GM19463 (cell line): ENCODE results near the gene SRRM4.

Source experiments
- ATAC-seq: cut with Tn5 transposase; IDR thresholded peaks from one replicate; pipeline ENCODE4 v1.9.1; 2021; ENCODE audit warnings: mild to moderate bottlenecking, moderate library complexity; ENCODE audit not compliant: unreplicated experiment

Gene SRRM4, protein sequence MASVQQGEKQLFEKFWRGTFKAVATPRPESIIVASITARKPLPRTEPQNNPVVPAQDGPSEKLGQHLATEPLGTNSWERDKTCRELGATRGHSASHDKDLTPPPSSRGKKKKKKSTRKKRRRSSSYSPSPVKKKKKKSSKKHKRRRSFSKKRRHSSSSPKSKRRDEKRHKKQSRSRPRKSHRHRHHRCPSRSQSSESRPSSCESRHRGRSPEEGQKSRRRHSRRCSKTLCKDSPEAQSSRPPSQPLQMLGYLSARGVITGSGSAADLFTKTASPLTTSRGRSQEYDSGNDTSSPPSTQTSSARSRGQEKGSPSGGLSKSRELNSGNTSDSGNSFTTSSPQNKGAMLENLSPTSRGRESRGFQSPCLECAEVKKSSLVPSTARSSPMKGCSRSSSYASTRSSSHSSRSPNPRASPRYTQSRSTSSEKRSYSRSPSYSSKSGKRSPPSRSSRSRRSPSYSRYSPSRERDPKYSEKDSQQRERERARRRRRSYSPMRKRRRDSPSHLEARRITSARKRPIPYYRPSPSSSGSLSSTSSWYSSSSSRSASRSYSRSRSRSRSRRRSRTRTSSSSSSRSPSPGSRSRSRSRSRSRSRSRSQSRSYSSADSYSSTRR

DNA sequence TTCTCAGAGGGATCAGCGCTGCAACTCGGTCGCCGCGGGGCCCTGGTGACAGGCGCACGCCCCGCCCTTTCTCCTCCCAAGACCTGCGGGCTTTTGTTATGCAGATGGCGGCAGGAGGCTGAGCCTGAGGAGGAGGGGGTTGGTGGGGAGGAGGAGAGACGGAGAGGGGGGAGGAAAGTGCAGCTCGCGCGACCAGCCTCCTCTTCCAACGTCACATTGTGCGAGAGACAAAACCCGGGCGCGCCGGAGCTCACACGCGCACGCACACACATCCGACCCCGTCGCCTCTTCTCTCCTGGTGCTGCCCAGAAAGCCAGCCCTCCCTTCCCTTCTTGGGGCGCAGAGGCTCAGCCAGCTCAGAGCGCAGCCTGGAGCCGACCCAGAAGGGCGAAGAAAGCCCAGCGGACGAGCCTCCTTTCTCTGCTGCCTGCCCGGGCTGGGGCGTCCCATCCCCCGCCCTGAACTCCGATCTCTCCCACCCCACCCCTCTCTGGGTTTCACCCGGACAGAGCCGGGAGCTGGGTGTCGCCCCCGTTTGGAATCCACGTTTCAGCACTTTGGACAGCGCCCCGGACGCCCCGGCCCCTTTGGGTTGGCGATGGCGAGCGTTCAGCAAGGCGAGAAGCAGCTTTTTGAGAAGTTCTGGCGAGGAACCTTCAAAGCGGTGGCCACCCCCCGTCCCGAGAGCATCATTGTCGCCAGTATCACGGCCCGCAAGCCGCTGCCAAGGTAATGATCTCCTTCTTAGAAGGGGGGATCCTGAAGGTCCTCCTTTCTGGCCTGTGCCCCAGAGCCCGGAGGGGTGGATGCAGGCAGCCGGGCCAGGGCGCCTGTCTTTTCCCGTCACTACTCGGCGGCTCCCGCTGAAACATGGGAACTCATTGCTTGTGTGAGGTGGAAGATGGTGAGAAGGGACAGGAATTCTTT is at the start of gene SRRM4:
TSS of gene SRRM4 (plus strand) at position 257 of the 927 bp plus-strand sequence. CDS start at position 599, 342 bp downstream.
- ATAC-seq: no peak

- no peak for ATAC-seq
These were observed 35.1 kb upstream of the SRRM4 start for GRCh38 chr12:118946256-118946655.

GRCh38 chr12:118958520-118958919 is 22.8 kb upstream of the SRRM4 start:
- ATAC-seq: no peak

GRCh38 chr12:118959348-118959747 is 22.0 kb upstream of the SRRM4 start:
- ATAC-seq: no peak

DNA sequence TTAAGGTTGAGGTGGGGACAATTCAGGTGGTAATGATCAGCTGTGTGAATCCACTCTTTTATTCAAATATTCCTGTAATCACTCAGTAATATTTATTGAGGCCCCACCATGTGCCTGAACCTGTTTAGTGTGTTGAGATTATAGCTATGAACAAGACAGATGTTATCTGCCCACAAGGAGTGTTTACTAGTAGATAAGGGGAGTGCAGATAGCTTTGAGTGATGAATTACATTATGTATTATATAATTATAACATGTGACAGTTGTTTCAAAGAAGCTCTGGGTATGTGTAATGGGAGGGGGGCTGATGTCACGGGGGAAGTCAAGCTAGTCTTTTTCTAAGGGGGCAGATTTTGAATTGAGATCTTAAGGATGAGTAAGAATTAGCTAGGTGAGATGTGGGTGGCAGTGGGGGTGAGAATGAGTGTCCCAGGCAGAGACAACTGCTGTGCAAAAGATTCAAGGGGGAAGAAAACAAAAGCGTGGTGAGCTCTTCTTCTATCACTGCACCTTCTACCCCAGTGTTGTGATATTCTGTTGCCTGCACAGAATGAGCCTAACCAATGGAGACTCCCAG is 21.3 kb upstream of the SRRM4 start:
- no peak for ATAC-seq

DNA sequence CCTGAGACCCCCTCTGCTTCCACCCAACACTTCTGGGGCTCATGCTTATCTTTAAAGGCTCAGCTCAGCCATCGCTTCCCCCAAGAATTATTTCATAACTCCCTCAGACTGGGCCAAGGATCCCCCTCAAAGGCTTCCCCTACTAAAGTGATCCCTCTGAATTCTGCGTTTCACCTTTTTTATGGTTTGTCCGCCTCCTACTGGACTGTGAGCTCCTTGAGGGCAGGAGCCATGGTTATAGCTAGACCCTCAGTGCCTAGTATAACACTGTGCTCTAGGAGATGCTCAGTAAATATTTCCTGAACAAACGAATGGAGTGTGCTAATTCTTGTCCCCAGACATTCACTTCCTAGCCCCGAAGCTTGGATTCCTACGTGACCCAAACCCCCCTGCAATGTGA is 20.5 kb upstream of the SRRM4 start:
- no peak for ATAC-seq

GRCh38 chr12:118964988-118965387 is 16.4 kb upstream of the SRRM4 start:
- ATAC-seq: no peak

- ATAC-seq: no peak
These were observed 10.5 kb upstream of the SRRM4 start for GRCh38 chr12:118970856-118971255.

DNA sequence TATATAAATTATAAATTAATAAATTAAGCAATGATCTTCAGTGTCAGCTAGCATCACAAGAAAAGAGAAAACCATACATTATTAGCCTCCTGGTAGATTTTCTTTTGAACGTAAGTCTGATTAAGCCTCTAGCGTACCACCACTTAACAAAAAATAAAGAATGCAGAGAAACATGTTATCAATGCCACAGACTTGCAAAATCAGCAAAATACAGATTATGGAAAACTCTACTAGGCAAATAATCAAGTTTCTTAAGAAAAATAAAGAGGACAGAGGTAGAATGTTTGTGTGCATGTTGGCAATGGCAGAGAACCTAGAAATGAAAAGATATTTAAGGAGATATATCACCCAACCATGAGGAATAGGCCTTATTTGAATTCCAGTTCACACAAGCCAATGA is 8.4 kb upstream of the SRRM4 start:
- ATAC-seq: no peak

- ATAC-seq: no peak
These were observed 1.5 kb upstream of the SRRM4 start for GRCh38 chr12:118979763-118980406.

GRCh38 chr12:118980407-118981014 is 830 bp upstream of the SRRM4 start:
- no peak for ATAC-seq

DNA sequence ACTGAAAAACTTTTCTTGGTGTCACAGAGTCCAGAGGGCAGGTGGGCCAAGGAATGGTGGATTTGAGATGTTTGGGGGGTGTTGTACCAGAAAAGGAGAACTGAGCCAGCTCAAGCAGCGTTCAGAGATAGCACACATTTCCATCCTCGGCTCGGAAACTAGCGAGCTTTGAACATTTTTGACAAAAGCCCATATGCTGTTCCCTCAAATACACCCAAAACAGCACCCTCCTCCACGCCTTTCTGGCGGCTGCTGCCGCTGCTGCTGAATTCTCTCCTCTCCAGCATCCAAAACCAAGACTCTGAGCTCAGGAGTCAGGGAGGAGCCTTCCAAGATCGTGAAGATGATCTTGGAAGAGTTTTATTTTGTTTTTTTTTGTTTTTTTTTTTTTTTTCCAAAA is 961 bp downstream of the SRRM4 start:
- no peak for ATAC-seq

- no peak for ATAC-seq
These were observed 1.8 kb downstream of the SRRM4 start for GRCh38 chr12:118982984-118983761.

GRCh38 chr12:118984161-118984943 is 3.0 kb downstream of the SRRM4 start:
- ATAC-seq: no peak

GRCh38 chr12:118986050-118986449 is 4.7 kb downstream of the SRRM4 start:
- no peak for ATAC-seq

DNA sequence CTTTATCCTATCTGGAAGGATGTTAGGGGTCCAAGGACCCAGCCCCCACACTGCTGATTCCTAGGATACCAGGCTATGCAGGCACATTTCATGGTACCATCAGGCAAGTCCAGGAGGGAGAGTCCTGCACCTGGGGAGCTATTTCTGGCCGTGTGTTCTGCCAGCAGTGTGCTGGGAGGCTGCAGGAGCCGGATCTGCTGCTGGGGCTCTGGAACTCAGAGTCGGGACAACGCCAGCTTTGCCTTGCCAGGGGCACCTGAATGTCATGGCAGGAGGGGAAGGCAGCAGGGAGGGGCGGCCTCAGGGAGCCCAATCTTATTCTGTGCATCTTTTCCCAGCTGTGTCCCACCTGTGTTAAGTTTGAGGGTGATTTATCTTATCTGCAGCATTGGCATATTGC is 17.8 kb downstream of the SRRM4 start:
- ATAC-seq: no peak

- ATAC-seq: no peak
These were observed 23.7 kb downstream of the SRRM4 start for GRCh38 chr12:119005085-119005484.

- no peak for ATAC-seq
These were observed 24.6 kb downstream of the SRRM4 start for GRCh38 chr12:119005913-119006312.

- ATAC-seq: no peak
These were observed 25.4 kb downstream of the SRRM4 start for GRCh38 chr12:119006746-119007145.
